SK-N-SH (cell line): ENCODE results near the gene TINAGL1.

ENCODE experiments used
- CTCF ChIP-seq: fragments of 200-600 bp; sonication (generic); IDR thresholded peaks from 2 replicates; pipeline ENCODE4 v1.6.1; 2017; ENCODE audit warnings: antibody characterized with exemption, mild to moderate bottlenecking, moderate library complexity
- FOXJ3 ChIP-seq: sonication (generic); formaldehyde crosslinking; IDR thresholded peaks from 2 replicates; pipeline ENCODE4 v1.5.1; 2020; ENCODE audit warnings: mild to moderate bottlenecking, missing genetic modification reagents
- MXI1 ChIP-seq: IDR thresholded peaks from 2 replicates; pipeline ENCODE4 v1.6.1; 2012; ENCODE audit warnings: mild to moderate bottlenecking, low read depth, low read length, improper control_type of control experiment
- PBX3 ChIP-seq: IDR thresholded peaks from 2 replicates; pipeline ENCODE4; 2012

GRCh38 chr1:31584869-31585735, 8.8 kb downstream of the TINAGL1 start:
- no peak for TF ChIP-seq MXI1
- no peak for TF ChIP-seq PBX3
- TF ChIP-seq FOXJ3 (CRISPR knock-in tag) = no peak
- TF ChIP-seq CTCF = no peak
